Loucy (cell line): ENCODE data around the gene CXCL10.

Source experiments
- EZH2phosphoT487 ChIP-seq: fragments of 200-600 bp; IDR thresholded peaks from 2 replicates; pipeline ENCODE4 v1.6.1; 2018; ENCODE audit warnings: antibody characterized with exemption, mild to moderate bottlenecking, moderate library complexity, borderline replicate concordance
- TF ChIP-seq, protein P1 (sequence below): fragments of 200-600 bp; sonication (generic); conservative IDR thresholded peaks from 2 replicates; pipeline ENCODE4 v1.5.1; 2014; ENCODE audit warnings: mild to moderate bottlenecking, antibody characterized with exemption, low read length

DNA sequence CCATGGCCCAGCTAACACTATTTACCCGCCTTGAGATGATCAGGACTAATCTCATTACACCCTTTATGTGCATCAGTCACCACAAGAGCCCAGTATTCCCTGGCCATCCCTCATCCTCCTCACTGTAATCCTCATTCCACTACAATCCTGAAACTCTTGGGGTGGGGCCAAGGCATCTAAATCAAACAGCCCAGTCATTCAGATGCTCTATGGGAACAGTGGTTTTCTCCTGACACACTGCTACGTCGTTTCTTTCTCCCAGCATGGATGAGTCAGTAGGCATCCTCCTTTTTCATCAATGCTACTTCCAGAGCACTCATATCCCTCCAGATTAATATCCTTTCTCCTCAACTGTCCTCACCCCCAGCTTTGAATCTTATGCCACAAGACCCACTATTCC, 38.2 kb downstream of the CXCL10 start:
- no peak for TF ChIP-seq EZH2phosphoT487
- TF ChIP-seq, protein P1, sequence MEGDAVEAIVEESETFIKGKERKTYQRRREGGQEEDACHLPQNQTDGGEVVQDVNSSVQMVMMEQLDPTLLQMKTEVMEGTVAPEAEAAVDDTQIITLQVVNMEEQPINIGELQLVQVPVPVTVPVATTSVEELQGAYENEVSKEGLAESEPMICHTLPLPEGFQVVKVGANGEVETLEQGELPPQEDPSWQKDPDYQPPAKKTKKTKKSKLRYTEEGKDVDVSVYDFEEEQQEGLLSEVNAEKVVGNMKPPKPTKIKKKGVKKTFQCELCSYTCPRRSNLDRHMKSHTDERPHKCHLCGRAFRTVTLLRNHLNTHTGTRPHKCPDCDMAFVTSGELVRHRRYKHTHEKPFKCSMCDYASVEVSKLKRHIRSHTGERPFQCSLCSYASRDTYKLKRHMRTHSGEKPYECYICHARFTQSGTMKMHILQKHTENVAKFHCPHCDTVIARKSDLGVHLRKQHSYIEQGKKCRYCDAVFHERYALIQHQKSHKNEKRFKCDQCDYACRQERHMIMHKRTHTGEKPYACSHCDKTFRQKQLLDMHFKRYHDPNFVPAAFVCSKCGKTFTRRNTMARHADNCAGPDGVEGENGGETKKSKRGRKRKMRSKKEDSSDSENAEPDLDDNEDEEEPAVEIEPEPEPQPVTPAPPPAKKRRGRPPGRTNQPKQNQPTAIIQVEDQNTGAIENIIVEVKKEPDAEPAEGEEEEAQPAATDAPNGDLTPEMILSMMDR, result no peak
